K562 (cell line): Measurements from ENCODE around the gene HPD. TPM values are rescaled to one million over a fixed set of nuclear protein-coding genes. Genes with fewer than 3 reads are reported as not detected.
A peak's percentile ranks its signal among the peaks of the same experiment; 100 is the strongest.

Experiments
- ATF7 ChIP-seq: fragments of 450-650 bp; IDR thresholded peaks from 2 replicates; pipeline ENCODE4 v1.7.1; 2014; ENCODE audit warnings: mild to moderate bottlenecking, moderate library complexity
- ESRRB ChIP-seq: fragments of 250-450 bp; sonication (Bioruptor Pico); IDR thresholded peaks from 2 replicates; pipeline ENCODE4 v1.5.0; 2020; ENCODE audit warnings: mild to moderate bottlenecking, moderate library complexity, borderline replicate concordance
- HDAC6 ChIP-seq: IDR thresholded peaks from 2 replicates; pipeline ENCODE4 v1.6.1; 2012; ENCODE audit warnings: low read depth, mild to moderate bottlenecking, control low read depth, inconsistent platforms, low read length, moderate library complexity
- KAT7 ChIP-seq: sonication (generic); formaldehyde crosslinking; IDR thresholded peaks from 2 replicates; pipeline ENCODE4 v1.8.0; 2022; ENCODE audit warnings: missing genetic modification reagents, mild to moderate bottlenecking, borderline replicate concordance
- MCM2 ChIP-seq: fragments of 450-650 bp; IDR thresholded peaks from 2 replicates; pipeline ENCODE4 v1.6.1; 2017; ENCODE audit warnings: low read depth, mild to moderate bottlenecking
- NBN ChIP-seq: fragments of 450-650 bp; IDR thresholded peaks from 2 replicates; pipeline ENCODE4 v1.6.1; 2016; ENCODE audit warnings: low read depth, mild to moderate bottlenecking
- NR2C1 ChIP-seq, 2 experiments: fragments of 450-650 bp; IDR thresholded peaks; 2 replicates each; pipeline ENCODE4 v1.6.1; 2017; ENCODE audit warnings: mild to moderate bottlenecking in 2 of 2, antibody characterized with exemption in 1 of 2, inconsistent platforms in 1 of 2, missing compliant biosample characterization in 1 of 2, missing genetic modification characterization in 1 of 2
- POLR3A ChIP-seq: IDR thresholded peaks from 2 replicates; pipeline ENCODE4 v1.6.1; 2011; ENCODE audit warnings: borderline replicate concordance, mild to moderate bottlenecking, moderate library complexity; ENCODE audit not compliant: insufficient read length, insufficient read depth; ENCODE audit errors: extremely low read depth
- RFX1 ChIP-seq: fragments of 450-650 bp; IDR thresholded peaks from 2 replicates; pipeline ENCODE4 v1.6.1; 2016; ENCODE audit warnings: mild to moderate bottlenecking, moderate library complexity
- SAFB2 ChIP-seq: fragments of 200-400 bp; formaldehyde crosslinking; IDR thresholded peaks from 2 replicates; pipeline ENCODE4 v1.6.1; 2018; ENCODE audit warnings: borderline replicate concordance, low read length, low read depth, moderate library complexity; ENCODE audit not compliant: severe bottlenecking
- SOX6 ChIP-seq: fragments of 450-650 bp; IDR thresholded peaks from 2 replicates; pipeline ENCODE4 v1.6.1; 2014; ENCODE audit warnings: mild to moderate bottlenecking
- SREBF2 ChIP-seq: sonication (generic); formaldehyde crosslinking; IDR thresholded peaks from 2 replicates; pipeline ENCODE4 v1.4.0; 2020; ENCODE audit warnings: mild to moderate bottlenecking, missing genetic modification reagents
- TBL1XR1 ChIP-seq, 2 experiments: IDR thresholded peaks; 2 replicates each; pipeline ENCODE4 v1.6.1; 2012; ENCODE audit warnings: improper control_type of control experiment in 2 of 2, low read length in 2 of 2, mild to moderate bottlenecking in 1 of 2
- ZNF316 ChIP-seq: fragments of 450-650 bp; IDR thresholded peaks from 2 replicates; pipeline ENCODE4 v1.6.1; 2016
- ZNF764 ChIP-seq: fragments of 250-450 bp; sonication (Bioruptor Pico); IDR thresholded peaks from 2 replicates; pipeline ENCODE4 v1.4.0; 2020; ENCODE audit warnings: low read depth, mild to moderate bottlenecking, moderate library complexity
- polyA plus RNA-seq, 8 experiments: library from polyadenylated mRNA; depleted of rRNA in 4 of 8; stranded (reverse) in 5 of 8; unstranded in 3 of 8; fragments of >200 nt; fragmentation: Nextera tagmentation in 2 of 8; fragmentation: Illumina TruSeq in 1 of 8; extraction: Ambion mirVana in 2 of 8; extraction: Trizol in 1 of 8; gene quantifications; 2 replicates each; pipeline versions ENCODE4 v1.2.1 to v1.2.3, GENCODE V29; 2011 to 2014; ENCODE audit warnings: inconsistent platforms in 1 of 8, missing spikeins in 1 of 8
- total RNA-seq, 7 experiments: library from RNA; depleted of rRNA in 6 of 7; stranded (reverse); fragments of >200 nt in 6 of 7; fragmentation: Illumina TruSeq in 2 of 7; extraction: Trizol in 2 of 7; gene quantifications; 2 replicates each; pipeline versions ENCODE4 v1.2.1 to v1.2.3, GENCODE V29; 2011 to 2021; ENCODE audit warnings: low replicate concordance in 1 of 7
- TF ChIP-seq, protein P1 (sequence below): fragments of 450-650 bp; IDR thresholded peaks from 2 replicates; pipeline ENCODE4 v1.6.1; 2017; ENCODE audit warnings: mild to moderate bottlenecking, moderate library complexity
- TF ChIP-seq, protein P2 (sequence below): sonication (generic); formaldehyde crosslinking; IDR thresholded peaks from 2 replicates; pipeline ENCODE4 v1.8.1; 2023; ENCODE audit warnings: mild to moderate bottlenecking, missing genetic modification reagents, moderate library complexity
- TF ChIP-seq, protein P3 (sequence below), 2 experiments: fragments of 200-800 bp in 1 of 2; sonication (Bioruptor generic) in 1 of 2; sonication (generic) in 1 of 2; formaldehyde crosslinking in 1 of 2; IDR thresholded peaks in 1 of 2; conservative IDR thresholded peaks in 1 of 2; 2 replicates each; pipeline versions ENCODE4 v1.5.0 to v1.6.1; 2016 to 2020; ENCODE audit warnings: missing compliant biosample characterization in 1 of 2, missing genetic modification characterization in 1 of 2, missing genetic modification reagents in 1 of 2
- TF ChIP-seq, protein P4 (sequence below): fragments of 450-650 bp; IDR thresholded peaks from 2 replicates; pipeline ENCODE4 v1.6.1; 2018; ENCODE audit not compliant: partially characterized antibody

HPD gene
- total and polyA plus RNA-seq, 9 of the 15 experiments (the other 6 are each of a cell fraction or from before 2014, with no cell fraction given), result 0.06 to 0.29 (median 0.07) TPM; not detected in 4

DNA sequence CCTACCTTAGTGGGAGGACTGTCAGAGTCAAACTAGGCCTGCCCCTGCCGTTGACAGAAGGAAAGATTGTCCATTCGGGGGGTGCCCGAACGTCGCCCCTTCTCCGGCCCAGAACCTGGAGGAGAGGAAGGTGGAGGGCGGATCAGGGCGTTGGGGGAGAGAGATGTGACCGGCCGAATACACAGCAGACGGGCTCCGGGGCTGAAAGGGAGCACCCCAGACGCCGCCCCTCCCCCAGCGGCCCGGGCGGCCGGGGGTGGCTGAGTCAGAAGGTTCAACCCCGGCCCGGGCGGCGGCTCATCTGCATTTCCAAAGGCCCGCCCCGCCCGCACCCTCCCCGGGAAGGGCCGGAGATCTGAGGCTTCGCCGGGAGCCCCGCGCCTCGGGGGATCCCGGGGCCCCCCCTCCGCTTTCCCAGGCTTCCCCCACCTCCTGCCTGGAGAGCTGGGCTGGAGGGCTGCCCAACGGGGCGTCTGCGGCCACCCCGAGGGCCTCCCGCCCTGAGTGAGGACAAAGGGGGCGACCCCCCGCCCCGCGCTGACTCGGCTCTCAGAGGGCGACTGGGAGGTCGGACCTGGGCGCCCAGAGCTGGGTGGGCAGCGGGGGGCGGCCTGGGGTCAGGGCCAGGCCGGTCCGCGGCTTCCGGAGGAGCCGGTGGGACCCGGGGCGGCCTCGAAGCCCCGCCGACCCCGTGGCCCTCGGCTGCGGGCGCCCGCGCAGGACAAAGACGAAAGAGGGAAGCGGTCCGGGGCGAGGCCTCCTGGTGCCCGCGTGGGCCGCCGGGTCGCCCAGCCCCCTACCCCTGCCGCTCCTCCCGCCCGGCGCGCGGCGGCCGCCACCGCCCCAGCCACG, 58.6 kb downstream of the HPD start (continued):
- TF ChIP-seq ZNF316 (no peak; the same call in 1 of the 2 replicates), SREBF2 (CRISPR knock-in tag) (no peak), ESRRB (CRISPR knock-in tag) (no peak), HDAC6 (no peak), NBN (0 out of 2 replicates have a peak, but pooled peaks have one; percentile 5), SOX6 (peak; percentile 23), ZNF764 (CRISPR knock-in tag) (no peak; the same call in 1 of the 2 replicates), ATF7 (no peak; the same call in 1 of the 2 replicates), NR2C1 (IDR thresholded peaks at IDR 0.05) (no peak), NR2C1 (tag; IDR thresholded peaks at IDR 0.05) (peak; percentile 34; the same call in 1 of the 2 replicates), MCM2 (no peak), TBL1XR1 (IDR thresholded peaks at IDR 0.05; ENCODE audit: low read length in 2 of 2) (peak in 1 of 2 experiments; percentile 65; a peak in 1 of 4 replicates), POLR3A (no peak), SAFB2 (no peak), RFX1 (no peak), KAT7 (no peak; the same call in 1 of the 2 replicates)
- TF ChIP-seq, protein P1, sequence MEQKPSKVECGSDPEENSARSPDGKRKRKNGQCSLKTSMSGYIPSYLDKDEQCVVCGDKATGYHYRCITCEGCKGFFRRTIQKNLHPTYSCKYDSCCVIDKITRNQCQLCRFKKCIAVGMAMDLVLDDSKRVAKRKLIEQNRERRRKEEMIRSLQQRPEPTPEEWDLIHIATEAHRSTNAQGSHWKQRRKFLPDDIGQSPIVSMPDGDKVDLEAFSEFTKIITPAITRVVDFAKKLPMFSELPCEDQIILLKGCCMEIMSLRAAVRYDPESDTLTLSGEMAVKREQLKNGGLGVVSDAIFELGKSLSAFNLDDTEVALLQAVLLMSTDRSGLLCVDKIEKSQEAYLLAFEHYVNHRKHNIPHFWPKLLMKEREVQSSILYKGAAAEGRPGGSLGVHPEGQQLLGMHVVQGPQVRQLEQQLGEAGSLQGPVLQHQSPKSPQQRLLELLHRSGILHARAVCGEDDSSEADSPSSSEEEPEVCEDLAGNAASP, result no peak
- TF ChIP-seq, protein P2, sequence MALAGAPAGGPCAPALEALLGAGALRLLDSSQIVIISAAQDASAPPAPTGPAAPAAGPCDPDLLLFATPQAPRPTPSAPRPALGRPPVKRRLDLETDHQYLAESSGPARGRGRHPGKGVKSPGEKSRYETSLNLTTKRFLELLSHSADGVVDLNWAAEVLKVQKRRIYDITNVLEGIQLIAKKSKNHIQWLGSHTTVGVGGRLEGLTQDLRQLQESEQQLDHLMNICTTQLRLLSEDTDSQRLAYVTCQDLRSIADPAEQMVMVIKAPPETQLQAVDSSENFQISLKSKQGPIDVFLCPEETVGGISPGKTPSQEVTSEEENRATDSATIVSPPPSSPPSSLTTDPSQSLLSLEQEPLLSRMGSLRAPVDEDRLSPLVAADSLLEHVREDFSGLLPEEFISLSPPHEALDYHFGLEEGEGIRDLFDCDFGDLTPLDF, result no peak
- TF ChIP-seq, protein P3, sequence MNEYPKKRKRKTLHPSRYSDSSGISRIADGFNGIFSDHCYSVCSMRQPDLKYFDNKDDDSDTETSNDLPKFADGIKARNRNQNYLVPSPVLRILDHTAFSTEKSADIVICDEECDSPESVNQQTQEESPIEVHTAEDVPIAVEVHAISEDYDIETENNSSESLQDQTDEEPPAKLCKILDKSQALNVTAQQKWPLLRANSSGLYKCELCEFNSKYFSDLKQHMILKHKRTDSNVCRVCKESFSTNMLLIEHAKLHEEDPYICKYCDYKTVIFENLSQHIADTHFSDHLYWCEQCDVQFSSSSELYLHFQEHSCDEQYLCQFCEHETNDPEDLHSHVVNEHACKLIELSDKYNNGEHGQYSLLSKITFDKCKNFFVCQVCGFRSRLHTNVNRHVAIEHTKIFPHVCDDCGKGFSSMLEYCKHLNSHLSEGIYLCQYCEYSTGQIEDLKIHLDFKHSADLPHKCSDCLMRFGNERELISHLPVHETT (CRISPR knock-in tag; conservative IDR thresholded peaks at IDR 0.05 in 1 of 2, IDR thresholded peaks at IDR 0.05 in 1 of 2), result peak in 1 of 2 experiments; percentile 67; a peak in 1 of 4 replicates
- TF ChIP-seq, protein P4, sequence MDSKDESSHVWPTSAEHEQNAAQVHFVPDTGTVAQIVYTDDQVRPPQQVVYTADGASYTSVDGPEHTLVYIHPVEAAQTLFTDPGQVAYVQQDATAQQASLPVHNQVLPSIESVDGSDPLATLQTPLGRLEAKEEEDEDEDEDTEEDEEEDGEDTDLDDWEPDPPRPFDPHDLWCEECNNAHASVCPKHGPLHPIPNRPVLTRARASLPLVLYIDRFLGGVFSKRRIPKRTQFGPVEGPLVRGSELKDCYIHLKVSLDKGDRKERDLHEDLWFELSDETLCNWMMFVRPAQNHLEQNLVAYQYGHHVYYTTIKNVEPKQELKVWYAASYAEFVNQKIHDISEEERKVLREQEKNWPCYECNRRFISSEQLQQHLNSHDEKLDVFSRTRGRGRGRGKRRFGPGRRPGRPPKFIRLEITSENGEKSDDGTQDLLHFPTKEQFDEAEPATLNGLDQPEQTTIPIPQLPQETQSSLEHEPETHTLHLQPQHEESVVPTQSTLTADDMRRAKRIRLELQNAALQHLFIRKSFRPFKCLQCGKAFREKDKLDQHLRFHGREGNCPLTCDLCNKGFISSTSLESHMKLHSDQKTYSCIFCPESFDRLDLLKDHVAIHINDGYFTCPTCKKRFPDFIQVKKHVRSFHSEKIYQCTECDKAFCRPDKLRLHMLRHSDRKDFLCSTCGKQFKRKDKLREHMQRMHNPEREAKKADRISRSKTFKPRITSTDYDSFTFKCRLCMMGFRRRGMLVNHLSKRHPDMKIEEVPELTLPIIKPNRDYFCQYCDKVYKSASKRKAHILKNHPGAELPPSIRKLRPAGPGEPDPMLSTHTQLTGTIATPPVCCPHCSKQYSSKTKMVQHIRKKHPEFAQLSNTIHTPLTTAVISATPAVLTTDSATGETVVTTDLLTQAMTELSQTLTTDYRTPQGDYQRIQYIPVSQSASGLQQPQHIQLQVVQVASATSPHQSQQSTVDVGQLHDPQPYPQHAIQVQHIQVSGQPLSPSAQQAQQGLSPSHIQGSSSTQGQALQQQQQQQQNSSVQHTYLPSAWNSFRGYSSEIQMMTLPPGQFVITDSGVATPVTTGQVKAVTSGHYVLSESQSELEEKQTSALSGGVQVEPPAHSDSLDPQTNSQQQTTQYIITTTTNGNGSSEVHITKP, result peak; percentile 58
